RWPE2 (cell line): ENCODE data around the gene ENTHD1.
"Not testable (repeated sequence)": the region's sequence is repeated elsewhere in the genome, so short reads cannot be mapped to it uniquely, and the experiment has no call there.

ENCODE experiments used
- ATAC-seq: fragments of 200-7000 bp; cut with Tn5 transposase; 3 replicates; pipeline ENCODE4 v1.9.1; 2021; ENCODE audit warnings: low read depth
- DNase-seq: peaks from one replicate; pipeline ENCODE4 v3.0.0-alpha.2; 2020; ENCODE audit warnings: low spot score
- H3K27ac ChIP-seq: fragments of 450-650 bp; 2 replicates; pipeline ENCODE4 v1.5.1; 2017; ENCODE audit warnings: mild to moderate bottlenecking; ENCODE audit not compliant: poor library complexity, severe bottlenecking
- H3K27me3 ChIP-seq: fragments of 250-450 bp; sonication (Bioruptor Pico); 2 replicates; pipeline ENCODE4 v1.5.1; 2021; ENCODE audit warnings: mild to moderate bottlenecking, moderate library complexity; ENCODE audit not compliant: insufficient read depth, poor library complexity, severe bottlenecking
- H3K36me3 ChIP-seq: fragments of 250-450 bp; sonication (Bioruptor Pico); 2 replicates; pipeline ENCODE4 v1.5.1; 2020; ENCODE audit warnings: low read depth, mild to moderate bottlenecking, moderate library complexity
- H3K4me1 ChIP-seq: fragments of 250-450 bp; sonication (Bioruptor Pico); 2 replicates; pipeline ENCODE4 v1.5.1; 2021; ENCODE audit warnings: mild to moderate bottlenecking, moderate library complexity; ENCODE audit not compliant: insufficient read depth, poor library complexity, severe bottlenecking
- H3K4me3 ChIP-seq: fragments of 250-450 bp; sonication (Bioruptor Pico); 2 replicates; pipeline ENCODE4 v1.5.1; 2021; ENCODE audit warnings: mild to moderate bottlenecking, moderate library complexity; ENCODE audit not compliant: severe bottlenecking
- H3K9me3 ChIP-seq: fragments of 250-450 bp; sonication (Bioruptor Pico); 2 replicates; pipeline ENCODE4 v1.5.1; 2021; ENCODE audit warnings: mild to moderate bottlenecking, moderate library complexity; ENCODE audit not compliant: severe bottlenecking
- TF ChIP-seq, protein P1 (sequence below): fragments of 450-650 bp; IDR thresholded peaks from one replicate; pipeline ENCODE4 v1.5.1; 2017; ENCODE audit warnings: mild to moderate bottlenecking, moderate library complexity; ENCODE audit not compliant: poor library complexity, severe bottlenecking

Gene ENTHD1

GRCh38 chr22:39852799-39853198, 40.8 kb downstream of the ENTHD1 start:
- no peak overlapping the region for H3K4me3 ChIP-seq
- H3K27ac ChIP-seq: no peak overlapping the region
- TF ChIP-seq, protein P1, sequence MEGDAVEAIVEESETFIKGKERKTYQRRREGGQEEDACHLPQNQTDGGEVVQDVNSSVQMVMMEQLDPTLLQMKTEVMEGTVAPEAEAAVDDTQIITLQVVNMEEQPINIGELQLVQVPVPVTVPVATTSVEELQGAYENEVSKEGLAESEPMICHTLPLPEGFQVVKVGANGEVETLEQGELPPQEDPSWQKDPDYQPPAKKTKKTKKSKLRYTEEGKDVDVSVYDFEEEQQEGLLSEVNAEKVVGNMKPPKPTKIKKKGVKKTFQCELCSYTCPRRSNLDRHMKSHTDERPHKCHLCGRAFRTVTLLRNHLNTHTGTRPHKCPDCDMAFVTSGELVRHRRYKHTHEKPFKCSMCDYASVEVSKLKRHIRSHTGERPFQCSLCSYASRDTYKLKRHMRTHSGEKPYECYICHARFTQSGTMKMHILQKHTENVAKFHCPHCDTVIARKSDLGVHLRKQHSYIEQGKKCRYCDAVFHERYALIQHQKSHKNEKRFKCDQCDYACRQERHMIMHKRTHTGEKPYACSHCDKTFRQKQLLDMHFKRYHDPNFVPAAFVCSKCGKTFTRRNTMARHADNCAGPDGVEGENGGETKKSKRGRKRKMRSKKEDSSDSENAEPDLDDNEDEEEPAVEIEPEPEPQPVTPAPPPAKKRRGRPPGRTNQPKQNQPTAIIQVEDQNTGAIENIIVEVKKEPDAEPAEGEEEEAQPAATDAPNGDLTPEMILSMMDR: no peak
- no peaks in the 10 kb centered on the region for H3K36me3 ChIP-seq
- ATAC-seq: no peak
- DNase-seq: no peak
- no peaks in the 10 kb centered on the region for H3K9me3 ChIP-seq
- H3K27me3 ChIP-seq: peaks cover 21% of the 10 kb centered on the region
- no peaks in the 10 kb centered on the region for H3K4me1 ChIP-seq

DNA sequence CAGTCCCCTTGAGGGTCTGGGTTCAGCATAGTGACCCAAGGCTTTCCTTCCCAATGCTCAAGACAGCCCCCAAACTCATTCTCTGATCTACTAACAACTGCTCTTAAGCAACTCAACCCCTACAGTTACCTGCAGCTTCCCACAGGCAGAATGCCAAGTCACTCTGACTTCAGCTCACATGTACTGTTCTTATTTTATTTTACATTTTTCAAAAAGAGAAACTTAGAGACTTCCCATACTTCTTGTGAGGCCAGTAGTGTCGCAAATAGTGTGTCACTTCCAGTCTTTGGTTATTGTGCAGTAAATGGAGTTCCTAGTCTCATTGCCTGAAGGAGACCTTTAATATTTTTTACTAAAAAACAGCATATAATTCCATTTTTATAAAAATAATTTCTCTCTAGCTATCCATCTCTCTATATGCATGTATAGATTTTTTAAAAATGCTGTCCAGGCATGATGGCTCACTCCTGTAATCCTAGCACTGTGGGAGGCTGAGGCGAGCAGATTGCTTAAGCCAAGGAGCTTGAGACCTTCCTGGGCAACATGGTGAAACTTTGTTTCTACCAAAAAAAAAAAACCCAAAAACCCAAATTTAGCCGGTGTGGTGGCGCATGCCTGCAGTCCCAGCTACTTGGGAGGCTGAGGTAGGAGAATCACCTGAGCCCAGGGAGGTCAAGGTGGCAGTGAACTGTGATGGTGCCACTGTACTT, 41.8 kb downstream of the ENTHD1 start:
- DNase-seq (no peak), ATAC-seq (no peak)
- TF ChIP-seq, protein P1: no peak
- Histone ChIP-seq H3K36me3 (no peaks in the 10 kb centered on the region), H3K4me3 (no peak overlapping the region), H3K9me3 (no peaks in the 10 kb centered on the region), H3K27me3 (peaks cover 21% of the 10 kb centered on the region), H3K27ac (no peak overlapping the region), H3K4me1 (no peaks in the 10 kb centered on the region)

DNA sequence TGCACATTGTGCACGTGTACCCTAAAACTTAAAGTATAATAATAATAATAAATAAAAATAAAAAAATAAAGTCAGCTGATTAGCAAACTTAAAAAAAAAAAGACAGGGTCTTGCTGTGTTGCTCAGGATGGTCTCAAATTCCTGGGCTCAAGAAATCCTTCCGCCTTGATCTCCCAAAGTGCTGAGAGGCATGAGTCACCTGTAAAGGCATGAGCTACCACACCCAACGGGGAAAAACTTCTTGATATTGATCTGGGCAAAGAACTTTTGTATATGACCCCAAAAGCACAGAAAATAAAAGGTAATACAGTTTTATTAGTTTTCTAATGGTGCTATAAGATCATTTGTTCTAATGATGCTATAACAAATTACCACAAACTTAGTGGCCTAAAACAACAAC, 46.1 kb downstream of the ENTHD1 start:
- Histone ChIP-seq H3K9me3 (no peaks in the 10 kb centered on the region), H3K27me3 (peaks cover 18% of the 10 kb centered on the region), H3K36me3 (no peaks in the 10 kb centered on the region), H3K27ac (no peak overlapping the region), H3K4me1 (no peaks in the 10 kb centered on the region), H3K4me3 (no peak overlapping the region)
- TF ChIP-seq, protein P1: no peak
- DNase-seq: no peak
- ATAC-seq: no peak

GRCh38 chr22:39846539-39846938, 47.0 kb downstream of the ENTHD1 start:
- peaks cover 15% of the 10 kb centered on the region for H3K27me3 ChIP-seq
- ATAC-seq, H3K9me3 ChIP-seq, H3K4me1 ChIP-seq, H3K27ac ChIP-seq, H3K4me3 ChIP-seq, H3K36me3 ChIP-seq, DNase-seq: not testable (repeated sequence)

DNA sequence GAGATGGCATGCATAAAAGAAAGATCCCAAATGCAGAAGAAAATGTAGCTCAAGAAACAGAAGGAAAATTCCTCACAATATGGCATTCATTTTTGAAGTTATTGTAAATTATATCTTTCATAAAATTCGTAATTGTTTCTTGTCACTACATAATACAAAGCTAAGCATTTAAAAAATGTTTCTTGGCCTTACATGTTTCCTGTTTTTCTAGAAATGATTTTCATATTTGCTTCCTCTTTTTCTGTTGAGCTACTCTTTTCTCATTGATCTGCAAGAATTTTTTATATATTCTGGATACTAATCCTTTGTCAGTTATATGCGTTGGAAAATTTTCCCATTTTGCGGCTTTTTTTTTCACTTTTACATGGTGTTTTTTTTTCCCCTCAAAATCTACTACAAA, 48.0 kb downstream of the ENTHD1 start:
- DNase-seq (no peak), ATAC-seq (no peak)
- Histone ChIP-seq H3K27ac (no peak overlapping the region), H3K9me3 (no peaks in the 10 kb centered on the region), H3K4me1 (no peaks in the 10 kb centered on the region), H3K4me3 (no peak overlapping the region), H3K27me3 (peaks cover 5% of the 10 kb centered on the region), H3K36me3 (no peaks in the 10 kb centered on the region)
- TF ChIP-seq, protein P1: no peak
